Measurements from ENCODE around the gene KCNN3. TPM values are rescaled to one million over a fixed set of nuclear protein-coding genes. Genes with fewer than 3 reads are reported as not detected.
A peak's percentile ranks its signal among the peaks of the same experiment; 100 is the strongest.

The KCNN3 gene
- total RNA-seq, 4 donors from 2014 or later, result 5.0 to 30.0 (median 20.8) TPM

DNA sequence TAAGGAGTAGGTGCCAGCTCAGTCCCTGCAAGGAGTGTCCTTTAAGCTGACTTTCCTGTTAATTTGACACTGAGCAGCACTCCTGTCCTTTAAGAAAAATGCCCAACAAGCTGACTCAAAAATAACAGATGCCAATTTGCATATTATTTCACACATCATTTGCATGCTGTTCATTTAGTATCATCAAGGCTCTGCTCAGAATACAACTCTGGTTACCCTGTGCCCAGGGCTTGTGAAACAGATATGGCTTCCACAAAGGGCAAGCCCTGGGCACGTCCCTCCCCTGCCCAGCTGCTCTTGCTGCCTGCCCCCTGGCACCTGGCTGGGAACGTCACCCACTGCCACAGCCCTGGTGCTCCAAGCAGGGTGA is 10.3 kb downstream of the KCNN3 start:
- H3K27ac ChIP-seq, result peak overlapping the region; percentile 91 to 99 (median 96)
- H3K36me3 ChIP-seq, result no peaks in the 10 kb centered on the region
- intact Hi-C loops (cut with DNase I; ENCODE audit: low total_unique reads), result loop anchor here (5.0 kb wide), 4 partner anchors 143 to 1372 kb away; partner anchors contain the start of genes IL6R and ZBTB7B
- peaks cover 79 to 88% of the 10 kb centered on the region in 2 donors for H3K4me1 ChIP-seq
- peak overlapping the region in 1 of 4 donors; percentile 15 for H3K4me3 ChIP-seq
- DNase-seq (peak; percentile 81 to 95), ATAC-seq (peak; percentile 46 to 55)
- in situ Hi-C loops (cut with MboI; ENCODE audit: low sequenced_read_pairs in 4 of 4), result no loop called here
- no peaks in the 10 kb centered on the region for H3K9me3 ChIP-seq
- H3K27me3 ChIP-seq, result no peaks in the 10 kb centered on the region
- TF ChIP-seq POLR2A (IDR thresholded peaks at IDR 0.05) (no peak), CTCF (IDR thresholded peaks at IDR 0.05 in 4 of 5, conservative IDR thresholded peaks at IDR 0.05 in 1 of 5) (no peak)

- Histone ChIP-seq H3K27ac (peak overlapping the region; percentile 91 to 99 (median 96)), H3K36me3 (no peaks in the 10 kb centered on the region), H3K9me3 (no peaks in the 10 kb centered on the region), H3K4me3 (peak overlapping the region in 1 of 4 donors; percentile 15), H3K4me1 (peaks cover 80 to 86% of the 10 kb centered on the region in 2 donors), H3K27me3 (no peaks in the 10 kb centered on the region)
- peak in 1 of 2 donors; percentile 66 for DNase-seq
- in situ Hi-C loops (cut with MboI; ENCODE audit: low sequenced_read_pairs in 4 of 4), result no loop called here
- no peak for ATAC-seq
- no peak for TF ChIP-seq CTCF (IDR thresholded peaks at IDR 0.05 in 4 of 5, conservative IDR thresholded peaks at IDR 0.05 in 1 of 5)
- TF ChIP-seq POLR2A (IDR thresholded peaks at IDR 0.05), result no peak
- intact Hi-C loops (cut with DNase I; ENCODE audit: low total_unique reads), result loop anchor here (5.0 kb wide), 1 partner anchor 1372 kb away; no protein-coding TSS in a partner anchor
Observed at GRCh38 chr1:154859151-154859785, 10.8 kb downstream of the KCNN3 start.

GRCh38 chr1:154857441-154858215 is 12.5 kb downstream of the KCNN3 start:
- intact Hi-C loops (cut with DNase I; ENCODE audit: low total_unique reads) (loop anchor here (5.0 kb wide), 1 partner anchor 1370 kb away; no protein-coding TSS in a partner anchor), in situ Hi-C loops (cut with MboI; ENCODE audit: low sequenced_read_pairs in 4 of 4) (no loop called here)
- no peak for ATAC-seq
- H3K4me3 ChIP-seq, result no peak overlapping the region
- H3K27ac ChIP-seq, result peak overlapping the region; percentile 91 to 99 (median 96)
- H3K36me3 ChIP-seq, result no peaks in the 10 kb centered on the region
- H3K4me1 ChIP-seq, result peaks cover 79 to 85% of the 10 kb centered on the region in 2 donors
- no peaks in the 10 kb centered on the region for H3K27me3 ChIP-seq
- TF ChIP-seq POLR2A (IDR thresholded peaks at IDR 0.05), result no peak
- no peak for TF ChIP-seq CTCF (IDR thresholded peaks at IDR 0.05 in 4 of 5, conservative IDR thresholded peaks at IDR 0.05 in 1 of 5)
- no peaks in the 10 kb centered on the region for H3K9me3 ChIP-seq
- DNase-seq, result no peak

DNA sequence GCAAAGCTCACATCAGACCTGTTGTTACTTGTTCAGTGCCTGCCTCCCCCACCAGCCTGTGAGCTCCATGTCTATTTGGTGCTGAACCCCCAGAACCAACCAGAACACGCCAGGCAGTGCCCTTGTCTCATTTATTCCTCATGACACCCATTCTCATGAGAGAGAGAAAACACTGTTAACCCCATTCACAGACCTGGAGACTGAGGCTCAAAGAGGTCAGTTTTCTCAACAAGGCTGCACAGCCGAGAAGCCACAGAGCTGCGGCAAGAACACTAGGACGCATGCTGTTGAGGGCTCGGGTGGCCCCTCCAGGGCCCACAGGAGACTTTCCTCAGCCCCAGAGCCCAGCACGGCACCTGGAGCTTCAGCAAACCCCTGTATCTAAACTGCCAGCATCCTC is 13.1 kb downstream of the KCNN3 start:
- H3K9me3 ChIP-seq, result no peaks in the 10 kb centered on the region
- no peak overlapping the region for H3K4me3 ChIP-seq
- peaks cover 81 to 84% of the 10 kb centered on the region in 2 donors for H3K4me1 ChIP-seq
- in situ Hi-C loops (cut with MboI; ENCODE audit: low sequenced_read_pairs in 4 of 4) (no loop called here), intact Hi-C loops (cut with DNase I; ENCODE audit: low total_unique reads) (loop anchor here (5.0 kb wide), 1 partner anchor 1370 kb away; no protein-coding TSS in a partner anchor)
- TF ChIP-seq CTCF (IDR thresholded peaks at IDR 0.05 in 4 of 5, conservative IDR thresholded peaks at IDR 0.05 in 1 of 5), result no peak
- TF ChIP-seq POLR2A (IDR thresholded peaks at IDR 0.05), result no peak
- H3K27ac ChIP-seq, result peak overlapping the region; percentile 91 to 99 (median 96)
- no peaks in the 10 kb centered on the region for H3K27me3 ChIP-seq
- H3K36me3 ChIP-seq, result no peaks in the 10 kb centered on the region
- DNase-seq, result no peak
- ATAC-seq, result no peak
